Activated effector memory CD4-positive, alpha-beta T cell treated with anti-CD3 and anti-CD28 coated beads, Interleukin-2, amount 50 U/mL, for 16 hours (primary cell): ENCODE measurements around the gene GJA5.

Experiments
- DNase-seq: peaks from one replicate; pipeline ENCODE4 v3.0.0-alpha.2; 2020

Gene GJA5

DNA sequence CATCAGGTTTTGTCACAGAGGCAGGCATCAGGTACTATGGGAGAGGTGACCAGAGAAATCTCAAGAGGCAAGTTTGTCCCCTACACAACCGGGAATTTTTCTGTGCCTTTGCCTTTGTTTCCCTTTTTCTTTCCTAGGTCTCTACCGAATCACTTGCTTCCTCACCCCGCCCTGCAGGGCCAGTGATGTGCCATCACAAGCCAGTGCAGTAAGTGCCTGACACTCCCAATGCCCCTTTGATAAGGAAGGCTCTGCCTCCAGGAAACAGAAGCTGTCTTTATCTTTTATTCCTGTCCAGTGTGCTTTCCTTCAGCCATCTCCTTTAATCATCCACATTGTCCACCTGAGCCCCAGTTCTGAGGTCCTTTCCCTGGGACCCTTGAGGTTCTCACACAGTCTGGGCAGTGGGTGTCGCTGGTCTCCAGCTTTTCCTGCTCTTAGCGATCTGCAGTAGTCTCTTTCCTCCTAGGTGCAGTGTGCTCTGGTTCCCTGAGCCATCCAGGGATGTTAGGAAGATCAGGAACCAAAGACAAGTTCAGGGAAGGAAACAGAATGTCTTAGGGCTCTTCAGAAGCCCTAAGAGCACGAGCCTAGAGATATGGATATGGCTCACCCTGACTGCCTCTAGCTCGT lies 36.6 kb downstream of the GJA5 start:
- no peak for DNase-seq

DNA sequence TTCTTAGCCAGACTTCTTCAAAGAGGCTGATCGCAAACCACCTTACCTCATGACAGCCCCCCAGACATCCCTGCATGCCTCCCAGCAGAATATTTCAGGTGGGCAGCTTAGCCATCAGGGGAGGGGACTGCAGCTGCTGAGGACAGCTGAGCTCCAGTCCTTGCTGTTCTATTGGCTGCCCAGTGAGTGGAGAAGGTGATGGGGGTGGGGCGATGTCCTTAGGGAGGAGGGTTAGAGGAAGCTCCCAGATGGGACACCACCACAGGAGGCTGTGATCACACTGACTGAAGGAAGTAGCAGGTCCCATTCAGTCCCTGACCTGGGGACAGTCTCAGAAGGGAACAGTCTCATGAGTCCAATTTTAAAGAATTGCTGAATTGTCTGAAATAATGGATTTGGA lies 38.3 kb downstream of the GJA5 start:
- no peak for DNase-seq

DNA sequence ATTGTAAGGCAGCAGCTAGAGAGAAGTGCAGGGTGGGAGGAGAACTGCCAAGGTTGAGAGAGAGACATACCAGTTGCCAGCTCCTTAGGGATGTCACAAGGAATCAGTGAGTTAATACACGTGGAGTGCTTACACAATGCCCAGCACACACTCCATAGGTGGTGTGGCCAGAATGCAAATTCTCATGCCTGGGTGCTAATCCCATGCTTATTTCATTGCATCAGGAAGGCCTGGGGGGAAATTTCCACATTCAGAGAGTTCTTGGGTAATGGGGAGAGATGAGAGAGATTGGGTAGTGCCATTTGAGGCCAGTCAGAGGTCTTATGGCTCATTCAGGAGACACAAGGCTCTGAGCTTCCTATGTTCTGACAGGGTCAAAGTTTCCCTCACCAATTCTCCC lies 38.7 kb downstream of the GJA5 start:
- no peak for DNase-seq

DNA sequence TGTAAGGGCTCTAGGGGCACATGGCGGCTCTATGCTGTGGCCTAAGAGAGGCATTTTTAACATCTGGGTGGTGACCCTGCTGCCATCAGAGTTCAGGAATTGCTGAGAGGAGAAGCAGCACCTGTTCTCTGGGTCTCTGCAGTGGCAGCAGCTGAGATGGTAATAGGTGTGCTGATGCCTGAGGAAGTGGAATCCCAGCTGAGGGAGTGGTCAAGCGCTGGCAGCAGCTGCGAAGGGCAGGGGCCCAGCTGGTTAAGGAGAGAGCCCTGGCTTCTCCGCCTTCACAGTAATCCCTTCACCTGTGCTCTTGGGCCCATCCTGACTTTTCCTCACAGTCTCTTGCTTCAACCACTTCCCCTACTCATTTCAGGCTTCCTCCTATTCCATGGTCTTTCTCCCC lies 39.8 kb downstream of the GJA5 start:
- DNase-seq: no peak

DNA sequence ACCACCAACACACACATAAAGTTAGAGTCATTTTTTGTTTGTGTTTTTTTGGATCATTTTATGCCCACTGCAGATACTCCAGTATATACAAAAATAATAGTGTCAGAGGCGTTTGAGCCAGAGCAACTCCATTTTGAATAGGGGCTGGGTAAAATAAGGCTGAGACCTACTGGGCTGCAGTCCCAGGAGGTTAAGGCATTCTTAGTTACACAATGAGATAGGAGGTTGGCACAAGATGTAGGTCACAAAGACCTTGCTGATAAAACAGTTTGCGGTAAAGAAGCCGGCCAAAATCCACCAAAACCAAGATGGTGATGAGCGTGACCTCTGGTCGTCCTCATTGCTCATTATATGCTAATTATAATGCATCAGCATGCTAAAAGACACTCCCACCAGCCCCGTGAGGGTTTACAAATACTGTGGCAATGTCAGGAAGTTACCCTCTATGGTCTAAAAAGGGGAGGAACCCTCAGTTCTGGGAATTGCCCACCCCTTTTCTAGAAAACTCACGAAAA lies 40.6 kb downstream of the GJA5 start:
- DNase-seq: no peak

DNA sequence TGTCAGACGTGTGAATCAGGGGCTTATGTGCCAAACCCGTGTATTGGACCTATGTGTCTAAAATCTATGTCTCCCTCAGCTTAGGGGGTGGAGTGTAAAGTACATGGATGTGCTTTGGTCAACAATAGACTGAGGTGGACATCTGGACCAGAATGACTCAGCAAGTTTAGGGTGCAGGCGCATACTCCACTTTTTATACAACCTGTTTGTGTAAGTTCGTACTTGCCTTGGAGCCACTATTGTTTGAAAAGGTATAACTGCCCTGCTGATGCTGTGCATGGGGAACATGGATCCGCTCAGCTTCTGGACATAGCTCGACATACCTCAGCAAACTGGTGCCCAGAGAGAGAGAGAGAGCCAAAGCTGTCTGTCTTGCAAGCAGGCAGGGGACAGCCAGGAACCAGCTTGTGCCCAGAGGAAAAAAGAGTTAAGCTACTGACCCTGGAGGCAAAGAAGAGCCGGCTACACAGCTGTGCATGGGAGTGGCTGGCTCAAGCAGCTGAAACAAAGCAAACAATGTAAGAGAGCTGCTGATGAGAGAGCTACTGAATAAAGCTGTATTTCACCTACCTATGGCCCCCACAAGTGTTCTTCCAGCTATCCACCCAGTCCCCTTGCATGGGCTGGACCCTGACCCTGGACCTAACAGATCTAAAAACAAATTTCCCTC lies 41.2 kb downstream of the GJA5 start:
- no peak for DNase-seq

DNA sequence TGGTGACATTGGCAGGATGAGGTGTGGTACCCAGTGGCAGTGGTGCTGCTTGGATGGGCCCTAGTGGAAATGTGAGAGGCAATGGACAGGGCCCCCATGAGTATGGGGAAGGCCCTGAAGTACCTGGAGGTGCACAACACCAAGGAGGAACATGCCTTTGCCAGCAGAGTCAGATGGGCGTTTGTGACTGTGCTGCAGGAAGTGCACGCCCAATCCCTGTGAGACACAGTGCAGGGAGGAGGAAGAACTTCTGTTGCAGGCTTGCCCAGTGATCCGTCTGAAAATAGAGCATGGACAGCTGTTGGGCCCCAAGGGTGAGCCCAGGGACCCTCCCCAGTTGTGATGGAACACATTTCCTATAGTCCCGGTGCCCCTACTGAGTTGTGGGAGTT lies 42.7 kb downstream of the GJA5 start:
- DNase-seq: no peak

DNA sequence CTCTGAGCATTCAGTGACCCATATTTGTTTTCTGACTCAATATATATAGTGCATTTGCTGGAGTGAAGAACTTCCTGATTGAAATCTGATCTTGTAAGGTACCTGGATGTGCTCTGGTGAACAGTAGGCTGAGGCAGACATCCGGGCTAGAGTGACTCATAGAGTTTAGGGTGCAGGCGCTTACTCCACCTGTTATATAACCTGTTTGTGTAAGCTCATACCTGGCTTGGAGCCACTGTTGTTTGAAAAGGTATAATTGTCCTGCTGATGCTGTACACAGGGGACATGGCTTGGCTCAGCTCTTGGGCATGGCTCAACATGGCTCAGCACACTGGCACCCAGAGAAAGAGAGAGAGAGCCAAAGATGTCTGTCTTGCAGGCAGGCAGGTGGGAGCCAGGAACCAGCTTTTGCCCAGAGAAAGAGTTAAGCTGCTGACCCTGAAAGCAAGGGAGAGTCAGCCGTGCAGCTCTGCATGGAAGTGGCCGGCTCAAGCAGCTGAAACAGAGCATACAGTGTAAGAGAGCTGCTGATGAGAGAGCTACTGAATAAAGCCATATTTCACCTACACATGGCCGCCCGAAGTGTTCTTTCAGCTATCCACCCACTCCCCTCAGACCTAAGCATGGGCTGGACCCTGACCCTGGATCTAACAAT lies 43.2 kb downstream of the GJA5 start:
- DNase-seq: no peak

DNA sequence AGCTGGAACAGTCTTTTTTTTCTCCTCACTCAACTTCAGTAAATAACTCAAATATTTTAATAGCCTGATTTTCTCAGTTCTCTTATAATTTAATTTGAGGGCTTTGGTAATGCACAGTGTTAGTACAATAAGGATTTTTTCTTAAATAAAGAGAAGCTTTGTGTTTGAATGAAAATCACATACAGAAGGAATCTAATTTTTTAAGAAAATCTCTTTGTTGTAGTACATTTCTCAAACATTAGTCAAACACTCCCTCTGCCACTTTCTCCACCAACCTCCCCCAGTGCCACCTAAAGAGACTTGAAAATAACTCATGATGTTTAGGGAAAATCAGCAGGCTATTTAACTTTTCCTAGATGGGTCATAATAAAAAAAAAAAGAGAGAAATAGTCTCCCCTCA lies 47.8 kb downstream of the GJA5 start:
- DNase-seq: no peak
